Measurements from ENCODE around the gene NACA2. TPM values are rescaled to one million over a fixed set of nuclear protein-coding genes. Genes with fewer than 3 reads are reported as not detected.
"Not testable (repeated sequence)": the region's sequence is repeated elsewhere in the genome, so short reads cannot be mapped to it uniquely, and the experiment has no call there.

Gene NACA2
- total RNA-seq, 1 experiment from 2014 or later, result not detected

DNA sequence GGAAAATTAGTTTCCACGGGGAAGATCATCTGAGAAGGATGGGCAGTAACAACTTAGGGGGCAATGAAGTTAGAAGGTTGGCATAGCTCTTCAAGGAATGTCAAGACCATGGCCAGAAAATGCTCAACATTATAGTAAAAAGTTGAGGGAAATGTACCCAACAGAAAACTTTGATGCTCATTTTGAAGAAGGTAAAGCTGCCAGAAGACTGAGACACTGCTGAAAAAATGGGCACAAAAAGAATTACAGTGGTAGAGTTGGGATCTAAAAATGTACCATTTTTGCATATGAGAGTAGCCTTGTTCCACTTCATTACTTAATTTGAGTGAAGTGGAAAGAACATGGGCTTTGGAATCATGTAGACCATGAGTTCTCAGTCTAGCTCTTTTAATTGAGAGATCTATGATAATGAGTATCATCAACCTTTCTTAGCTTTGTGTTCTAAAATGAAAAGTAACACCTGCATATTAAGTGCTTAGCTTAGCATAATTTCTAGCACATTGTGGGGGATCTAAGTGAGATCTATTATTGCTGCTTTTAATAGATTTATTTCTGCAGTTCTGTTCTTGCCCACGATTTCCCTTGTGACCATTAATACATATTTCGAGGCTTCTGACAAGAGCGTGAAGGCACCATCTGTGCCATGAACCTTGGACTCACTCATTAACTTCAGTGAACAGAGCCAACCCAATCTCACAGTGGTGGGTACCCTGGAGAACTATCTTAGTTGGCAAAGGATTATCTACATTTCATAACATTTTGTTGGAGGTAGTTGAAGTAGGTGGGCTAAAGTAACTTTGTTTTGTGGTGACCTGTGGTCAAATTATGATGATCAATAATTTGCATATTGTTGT lies 3.0 kb downstream of the NACA2 start:
- no peak for DNase-seq
- H3K4me1 ChIP-seq, result no peaks in the 10 kb centered on the region
- no peak overlapping the region for H3K4me3 ChIP-seq
- H3K27me3 ChIP-seq, result no peaks in the 10 kb centered on the region
- H3K9me3 ChIP-seq (replicated peaks), result no peaks in the 10 kb centered on the region
- no peaks in the 10 kb centered on the region for H3K36me3 ChIP-seq
- H3K27ac ChIP-seq, result no peak overlapping the region

GRCh38 chr17:61587242-61587641 lies 3.8 kb downstream of the NACA2 start:
- H3K4me3 ChIP-seq, result no peak overlapping the region
- no peaks in the 10 kb centered on the region for H3K36me3 ChIP-seq
- H3K9me3 ChIP-seq (replicated peaks), result no peaks in the 10 kb centered on the region

GRCh38 chr17:61586622-61587021 lies 4.4 kb downstream of the NACA2 start:
- H3K36me3 ChIP-seq; H3K4me3 ChIP-seq; H3K27me3 ChIP-seq; DNase-seq; H3K27ac ChIP-seq; H3K4me1 ChIP-seq; H3K9me3 ChIP-seq (replicated peaks): not testable (repeated sequence)

More at GRCh38 chr17:61587242-61587641, 3.8 kb downstream of the NACA2 start:
- Histone ChIP-seq H3K27ac (no peak overlapping the region), H3K4me1 (no peaks in the 10 kb centered on the region), H3K27me3 (no peaks in the 10 kb centered on the region)
- DNase-seq, result no peak

GRCh38 chr17:61586031-61586566 lies 4.9 kb downstream of the NACA2 start:
- no peaks in the 10 kb centered on the region for H3K9me3 ChIP-seq (replicated peaks)
- no peak for DNase-seq
- no peaks in the 10 kb centered on the region for H3K36me3 ChIP-seq
- H3K27me3 ChIP-seq, result no peaks in the 10 kb centered on the region
- H3K4me3 ChIP-seq, result no peak overlapping the region
- no peak overlapping the region for H3K27ac ChIP-seq
- H3K4me1 ChIP-seq, result no peaks in the 10 kb centered on the region

DNA sequence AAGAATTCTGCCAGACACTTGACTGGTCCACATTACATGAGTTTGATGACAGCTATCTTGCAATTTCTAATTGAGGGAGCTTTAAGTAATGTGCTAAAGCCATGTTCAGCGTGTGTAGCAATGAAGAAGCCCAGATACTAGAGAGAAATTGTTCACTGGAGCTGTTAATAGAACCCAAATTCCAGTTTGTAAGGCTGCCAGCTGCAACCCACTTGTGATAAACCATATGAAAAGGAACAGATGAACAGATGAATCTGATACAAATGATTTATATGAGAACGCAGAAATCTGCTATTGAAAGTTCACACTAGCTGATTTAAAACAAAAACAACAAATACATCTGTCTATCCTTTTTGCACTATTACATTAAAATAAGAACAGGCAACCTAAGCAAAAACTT lies 6.2 kb downstream of the NACA2 start:
- Histone ChIP-seq H3K27me3 (no peaks in the 10 kb centered on the region), H3K9me3 (replicated peaks) (no peaks in the 10 kb centered on the region), H3K4me1 (no peaks in the 10 kb centered on the region; the same call in 1 of the 2 replicates), H3K36me3 (no peaks in the 10 kb centered on the region), H3K27ac (no peak overlapping the region), H3K4me3 (no peak overlapping the region)
- DNase-seq, result no peak

DNA sequence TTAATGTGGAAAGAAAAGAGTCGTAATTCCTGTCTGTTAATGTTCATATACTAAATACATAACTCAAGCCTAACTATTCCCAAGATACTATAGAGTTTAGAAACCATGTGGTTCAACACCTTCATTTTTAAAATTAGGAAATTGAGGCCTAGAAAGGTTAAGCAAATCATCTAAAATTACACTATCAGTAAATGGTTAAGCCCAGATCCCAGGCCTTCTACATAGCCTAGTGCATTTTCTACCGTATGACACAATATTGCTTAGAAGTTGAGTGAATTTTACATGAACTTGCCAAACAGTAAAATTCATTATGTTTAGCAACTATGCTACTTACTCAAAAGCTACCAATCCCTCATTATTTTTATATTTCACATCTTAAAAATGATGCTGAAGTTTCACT lies 6.8 kb downstream of the NACA2 start:
- no peak overlapping the region for H3K27ac ChIP-seq
- no peaks in the 10 kb centered on the region for H3K36me3 ChIP-seq
- H3K9me3 ChIP-seq (replicated peaks), result no peaks in the 10 kb centered on the region
- DNase-seq, result no peak
- H3K4me1 ChIP-seq, result no peaks in the 10 kb centered on the region; the same call in 1 of the 2 replicates
- H3K4me3 ChIP-seq, result no peak overlapping the region
- H3K27me3 ChIP-seq, result no peaks in the 10 kb centered on the region

DNA sequence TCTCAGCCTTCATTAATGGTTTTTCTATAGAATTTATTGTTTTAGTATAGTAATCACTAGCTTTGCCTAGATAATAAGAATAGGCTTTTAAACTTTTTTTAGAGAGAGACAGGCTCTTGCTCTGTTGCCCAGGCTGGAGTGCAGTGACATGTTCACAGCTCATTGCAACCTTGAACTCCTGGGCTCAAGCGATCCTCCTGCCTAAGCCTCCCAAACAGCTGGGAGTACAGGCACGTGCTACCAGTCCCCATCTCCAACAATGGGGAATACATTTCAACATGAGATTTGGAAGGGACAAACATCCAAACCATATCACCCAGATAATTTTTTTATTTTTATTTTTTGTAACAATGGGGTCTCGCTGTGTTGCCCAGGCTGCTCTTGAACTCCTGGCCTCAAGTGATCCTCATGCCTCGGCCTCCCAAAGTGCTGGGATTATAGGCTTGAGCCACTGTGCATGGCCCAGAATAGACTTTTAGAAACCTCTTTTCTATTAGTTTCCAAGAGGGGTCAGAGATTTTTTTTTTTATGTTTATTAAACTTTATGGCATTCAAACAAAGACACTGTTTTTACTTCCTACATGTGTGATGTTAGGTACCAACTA lies 7.3 kb downstream of the NACA2 start:
- no peak for DNase-seq
- H3K27me3 ChIP-seq, result no peaks in the 10 kb centered on the region
- H3K4me3 ChIP-seq, result no peak overlapping the region
- H3K4me1 ChIP-seq, result no peaks in the 10 kb centered on the region; the same call in 1 of the 2 replicates
- no peaks in the 10 kb centered on the region for H3K36me3 ChIP-seq
- H3K9me3 ChIP-seq (replicated peaks), result no peaks in the 10 kb centered on the region
- H3K27ac ChIP-seq, result no peak overlapping the region

DNA sequence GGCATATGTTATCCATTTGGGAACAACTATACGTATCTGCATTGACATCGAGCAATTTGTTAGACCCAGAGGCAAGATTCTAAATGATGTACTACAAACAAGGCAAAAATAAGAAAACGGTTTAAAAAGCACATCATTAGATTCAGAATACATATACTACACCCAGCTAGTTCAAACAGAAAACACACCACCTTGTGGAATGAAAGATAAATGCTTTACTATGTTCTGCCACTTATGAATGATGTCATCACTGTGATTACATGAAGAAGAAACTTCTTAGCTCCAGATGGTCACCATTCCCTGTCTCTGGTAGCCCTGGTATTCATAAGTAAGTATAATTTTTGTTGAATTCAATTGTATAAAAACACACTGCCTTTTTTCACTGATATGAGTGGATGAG lies 7.8 kb downstream of the NACA2 start:
- no peaks in the 10 kb centered on the region; the same call in 1 of the 2 replicates for H3K4me1 ChIP-seq

GRCh38 chr17:61582593-61582992 lies 8.4 kb downstream of the NACA2 start:
- Histone ChIP-seq H3K9me3 (replicated peaks) (no peaks in the 10 kb centered on the region), H3K4me1 (no peaks in the 10 kb centered on the region; the same call in 1 of the 2 replicates), H3K36me3 (no peaks in the 10 kb centered on the region), H3K4me3 (no peak overlapping the region), H3K27ac (no peak overlapping the region), H3K27me3 (no peaks in the 10 kb centered on the region)
- DNase-seq, result no peak

More for the DNA sequence above, 7.8 kb downstream of the NACA2 start:
- H3K27ac ChIP-seq, result no peak overlapping the region
- no peaks in the 10 kb centered on the region for H3K36me3 ChIP-seq
- H3K4me3 ChIP-seq, result no peak overlapping the region
- H3K27me3 ChIP-seq, result no peaks in the 10 kb centered on the region
- H3K9me3 ChIP-seq (replicated peaks), result no peaks in the 10 kb centered on the region
- peak in 1 of 2 experiments; percentile 70 for DNase-seq

- H3K27me3 ChIP-seq, result no peaks in the 10 kb centered on the region
- DNase-seq, result no peak
- no peaks in the 10 kb centered on the region; the same call in 1 of the 2 replicates for H3K4me1 ChIP-seq
- no peak overlapping the region for H3K4me3 ChIP-seq
- H3K36me3 ChIP-seq, result no peaks in the 10 kb centered on the region
- no peaks in the 10 kb centered on the region for H3K9me3 ChIP-seq (replicated peaks)
- no peak overlapping the region for H3K27ac ChIP-seq
Measured at GRCh38 chr17:61581611-61582349, 9.2 kb downstream of the NACA2 start.

DNA sequence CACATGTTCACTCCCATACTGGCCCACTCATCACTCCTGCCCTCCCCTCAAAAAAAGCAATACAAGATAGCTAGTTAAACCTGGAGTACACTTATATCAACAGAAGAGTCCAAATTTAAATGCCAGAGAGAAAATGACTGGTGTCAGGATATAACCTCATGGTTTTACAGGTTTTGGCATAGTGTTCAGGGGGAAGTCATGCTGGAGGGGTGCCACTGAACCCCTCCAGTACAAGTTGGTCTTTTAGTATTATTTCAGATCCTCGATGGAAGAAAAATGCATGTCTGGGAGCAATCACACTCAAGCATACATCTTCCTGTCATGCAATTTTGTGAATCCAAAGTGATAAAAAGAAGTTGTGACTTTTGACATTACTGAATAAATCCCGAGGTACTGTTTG lies 10.5 kb downstream of the NACA2 start:
- Histone ChIP-seq H3K27ac (no peak overlapping the region), H3K4me1 (no peaks in the 10 kb centered on the region; the same call in 1 of the 2 replicates), H3K36me3 (no peaks in the 10 kb centered on the region), H3K9me3 (replicated peaks) (no peaks in the 10 kb centered on the region), H3K27me3 (no peaks in the 10 kb centered on the region), H3K4me3 (no peak overlapping the region)
- DNase-seq, result no peak

DNA sequence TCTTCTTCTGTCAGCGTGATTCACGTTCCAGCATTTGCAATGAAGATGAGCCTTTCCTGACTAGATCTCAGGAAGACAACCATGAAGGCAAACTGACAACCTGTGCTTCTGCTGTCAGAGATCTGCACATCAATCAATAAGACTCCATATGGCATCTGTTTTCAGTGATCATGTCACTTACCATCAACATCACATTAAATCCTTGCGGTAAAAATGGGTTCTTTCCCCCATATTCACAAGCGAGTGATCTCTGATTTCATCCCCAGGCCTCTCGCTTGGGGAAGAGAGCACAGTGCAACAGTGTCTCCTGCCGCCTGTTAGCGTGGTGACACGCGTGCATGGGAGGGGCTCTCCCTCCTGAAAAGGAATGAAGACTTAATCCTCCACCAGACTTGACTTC lies 11.1 kb downstream of the NACA2 start:
- no peak overlapping the region for H3K27ac ChIP-seq
- no peaks in the 10 kb centered on the region for H3K9me3 ChIP-seq (replicated peaks)
- peak overlapping the region; percentile 26 for H3K4me3 ChIP-seq
- no peaks in the 10 kb centered on the region for H3K27me3 ChIP-seq
- H3K36me3 ChIP-seq, result no peaks in the 10 kb centered on the region
- no peaks in the 10 kb centered on the region; the same call in 1 of the 2 replicates for H3K4me1 ChIP-seq
- peak; percentile 44 to 64 for DNase-seq

- Histone ChIP-seq H3K27ac (no peak overlapping the region), H3K4me1 (no peaks in the 10 kb centered on the region; the same call in 1 of the 2 replicates), H3K36me3 (no peaks in the 10 kb centered on the region), H3K9me3 (replicated peaks) (no peaks in the 10 kb centered on the region), H3K4me3 (peak overlapping the region; percentile 26), H3K27me3 (no peaks in the 10 kb centered on the region)
- no peak for DNase-seq
Measured at GRCh38 chr17:61579347-61579746, 11.7 kb downstream of the NACA2 start.

DNA sequence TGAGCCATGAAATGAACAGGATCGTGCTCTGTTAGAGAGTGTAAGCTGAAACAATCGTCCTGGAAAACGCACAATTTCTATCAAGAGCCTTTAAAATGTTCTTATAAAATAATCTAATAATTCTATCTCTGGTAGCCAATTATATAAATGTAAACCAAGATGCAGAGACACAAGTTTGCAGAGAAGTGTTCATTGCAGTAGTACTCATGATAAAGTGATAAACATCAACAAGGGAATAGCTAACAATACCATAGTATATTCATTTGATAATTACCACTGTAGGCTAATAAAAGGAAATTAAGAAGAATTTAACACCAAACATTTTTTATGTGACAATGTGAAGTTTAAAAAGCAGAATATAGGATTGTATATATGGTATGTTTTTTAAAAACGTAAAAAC lies 12.4 kb downstream of the NACA2 start:
- Histone ChIP-seq H3K4me3 (no peak overlapping the region), H3K36me3 (no peaks in the 10 kb centered on the region), H3K27me3 (no peaks in the 10 kb centered on the region), H3K4me1 (no peaks in the 10 kb centered on the region; the same call in 1 of the 2 replicates), H3K9me3 (replicated peaks) (no peaks in the 10 kb centered on the region), H3K27ac (no peak overlapping the region)
- DNase-seq, result no peak

Measured in SJCRH30 (cell line).